ENCODE data around the gene CPT2.

DNA sequence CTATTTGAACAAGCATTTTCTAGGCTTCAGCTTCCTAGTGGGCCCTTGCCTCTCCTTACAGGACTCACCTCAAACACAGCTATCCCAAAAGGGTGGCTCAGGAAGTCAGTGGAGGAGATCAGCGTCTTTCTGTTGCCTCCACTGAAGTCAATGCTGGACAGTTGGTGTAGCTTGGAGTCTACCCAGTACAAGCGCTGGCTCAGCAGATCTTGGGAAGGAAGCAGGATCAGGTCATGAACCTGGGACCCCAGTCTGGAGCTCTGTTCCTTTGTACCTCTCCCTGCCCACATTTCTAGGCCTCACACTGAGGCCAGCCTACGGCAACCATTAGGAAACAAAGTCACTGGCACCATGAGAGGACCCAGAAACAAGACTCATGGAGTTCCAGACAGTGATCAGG, 65.4 kb downstream of the CPT2 start:
- TF ChIP-seq HDAC2 (IDR thresholded peaks at IDR 0.05), result no peak
- no peak for TF ChIP-seq ZSCAN20 (CRISPR knock-in tag; IDR thresholded peaks at IDR 0.05)
- TF ChIP-seq, protein P1, sequence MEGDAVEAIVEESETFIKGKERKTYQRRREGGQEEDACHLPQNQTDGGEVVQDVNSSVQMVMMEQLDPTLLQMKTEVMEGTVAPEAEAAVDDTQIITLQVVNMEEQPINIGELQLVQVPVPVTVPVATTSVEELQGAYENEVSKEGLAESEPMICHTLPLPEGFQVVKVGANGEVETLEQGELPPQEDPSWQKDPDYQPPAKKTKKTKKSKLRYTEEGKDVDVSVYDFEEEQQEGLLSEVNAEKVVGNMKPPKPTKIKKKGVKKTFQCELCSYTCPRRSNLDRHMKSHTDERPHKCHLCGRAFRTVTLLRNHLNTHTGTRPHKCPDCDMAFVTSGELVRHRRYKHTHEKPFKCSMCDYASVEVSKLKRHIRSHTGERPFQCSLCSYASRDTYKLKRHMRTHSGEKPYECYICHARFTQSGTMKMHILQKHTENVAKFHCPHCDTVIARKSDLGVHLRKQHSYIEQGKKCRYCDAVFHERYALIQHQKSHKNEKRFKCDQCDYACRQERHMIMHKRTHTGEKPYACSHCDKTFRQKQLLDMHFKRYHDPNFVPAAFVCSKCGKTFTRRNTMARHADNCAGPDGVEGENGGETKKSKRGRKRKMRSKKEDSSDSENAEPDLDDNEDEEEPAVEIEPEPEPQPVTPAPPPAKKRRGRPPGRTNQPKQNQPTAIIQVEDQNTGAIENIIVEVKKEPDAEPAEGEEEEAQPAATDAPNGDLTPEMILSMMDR (IDR thresholded peaks at IDR 0.05), result no peak
- TF ChIP-seq ZFP36 (IDR thresholded peaks at IDR 0.05; ENCODE audit: borderline replicate concordance, partially characterized antibody), result no peak
- TF ChIP-seq CHD2 (IDR thresholded peaks at IDR 0.05; ENCODE audit: low read length, partially characterized antibody), result no peak
- TF ChIP-seq, protein P2, sequence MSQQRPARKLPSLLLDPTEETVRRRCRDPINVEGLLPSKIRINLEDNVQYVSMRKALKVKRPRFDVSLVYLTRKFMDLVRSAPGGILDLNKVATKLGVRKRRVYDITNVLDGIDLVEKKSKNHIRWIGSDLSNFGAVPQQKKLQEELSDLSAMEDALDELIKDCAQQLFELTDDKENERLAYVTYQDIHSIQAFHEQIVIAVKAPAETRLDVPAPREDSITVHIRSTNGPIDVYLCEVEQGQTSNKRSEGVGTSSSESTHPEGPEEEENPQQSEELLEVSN (IDR thresholded peaks at IDR 0.05; ENCODE audit: borderline replicate concordance, low read depth), result no peak
- no peak for TF ChIP-seq POLR2A (IDR thresholded peaks at IDR 0.05; ENCODE audit: low read length)

All from A549 (cell line).